ENCODE data around the gene TMPRSS11A.

Gene TMPRSS11A
- 0 to 0.09 reads per million in 2 donors for total RNA-seq

- no peak for DNase-seq
Observed at GRCh38 chr4:67963356-67963755, at the start of gene TMPRSS11A. TMPRSS11A (minus strand) TSS chr4:67963493; CDS start chr4:67963393, 100 bp downstream.

- no peak for DNase-seq
Observed at GRCh38 chr4:68011684-68012083, 48.4 kb upstream of the TMPRSS11A start.

GRCh38 chr4:68002906-68003305 lies 39.6 kb upstream of the TMPRSS11A start:
- no peak for DNase-seq

- DNase-seq, result no peak
Observed at GRCh38 chr4:67996127-67996526, 32.8 kb upstream of the TMPRSS11A start.

GRCh38 chr4:67988991-67989390 lies 25.7 kb upstream of the TMPRSS11A start:
- no peak for DNase-seq

GRCh38 chr4:67983333-67983732 lies 20.0 kb upstream of the TMPRSS11A start:
- DNase-seq, result no peak

GRCh38 chr4:67980512-67980911 lies 17.2 kb upstream of the TMPRSS11A start:
- no peak for DNase-seq

GRCh38 chr4:67973608-67974007 lies 10.3 kb upstream of the TMPRSS11A start:
- DNase-seq, result no peak

- DNase-seq, result no peak
Observed at GRCh38 chr4:67954890-67955289, 8.4 kb downstream of the TMPRSS11A start.

- no peak for DNase-seq
Observed at GRCh38 chr4:67941074-67941473, 22.2 kb downstream of the TMPRSS11A start.

- DNase-seq, result no peak
Observed at GRCh38 chr4:67940506-67940905, 22.8 kb downstream of the TMPRSS11A start.

GRCh38 chr4:67939195-67939594 lies 24.1 kb downstream of the TMPRSS11A start:
- no peak for DNase-seq

GRCh38 chr4:67935888-67936287 lies 27.4 kb downstream of the TMPRSS11A start:
- no peak for DNase-seq

GRCh38 chr4:67934628-67935027 lies 28.7 kb downstream of the TMPRSS11A start:
- DNase-seq, result no peak

- no peak for DNase-seq
Observed at GRCh38 chr4:67933755-67934154, 29.5 kb downstream of the TMPRSS11A start.

GRCh38 chr4:67933038-67933437 lies 30.3 kb downstream of the TMPRSS11A start:
- no peak for DNase-seq

- no peak for DNase-seq
Observed at GRCh38 chr4:67931256-67931655, 32.0 kb downstream of the TMPRSS11A start.

GRCh38 chr4:67929426-67929825 lies 33.9 kb downstream of the TMPRSS11A start:
- DNase-seq, result no peak

- DNase-seq, result no peak
Observed at GRCh38 chr4:67928546-67928945, 34.7 kb downstream of the TMPRSS11A start.

GRCh38 chr4:67927251-67927650 lies 36.0 kb downstream of the TMPRSS11A start:
- DNase-seq, result no peak

- no peak for DNase-seq
Observed at GRCh38 chr4:67926485-67926884, 36.8 kb downstream of the TMPRSS11A start.

- DNase-seq, result no peak
Observed at GRCh38 chr4:67922697-67923096, 40.6 kb downstream of the TMPRSS11A start.

GRCh38 chr4:67918428-67918827 lies 44.9 kb downstream of the TMPRSS11A start:
- DNase-seq, result no peak

GRCh38 chr4:67915400-67915966 lies 47.8 kb downstream of the TMPRSS11A start:
- no peak for DNase-seq

GRCh38 chr4:67912080-67912479 lies 51.2 kb downstream of the TMPRSS11A start:
- DNase-seq, result no peak
